Measurements from ENCODE around the gene OR51M1. TPM values are rescaled to one million over a fixed set of nuclear protein-coding genes. Genes with fewer than 3 reads are reported as not detected.

Gene OR51M1
- total and polyA plus RNA-seq, 2 donors (not counting 3 experiments of a cell fraction or from before 2014, with no cell fraction given) = not detected

- no peaks in the 10 kb centered on the region for H3K4me1 ChIP-seq (ENCODE audit: control insufficient read depth, extremely low read depth, insufficient read depth, low read length)
- TF ChIP-seq FOS (IDR thresholded peaks at IDR 0.05; ENCODE audit: borderline replicate concordance, insufficient read depth, low read length) (no peak), POLR2AphosphoS5 (IDR thresholded peaks at IDR 0.05; ENCODE audit: insufficient read depth, low read depth, low read length) (no peak), EZH2 (IDR thresholded peaks at IDR 0.05; ENCODE audit: borderline replicate concordance, low read depth, low read length, severe bottlenecking) (no peak), GATA2 (IDR thresholded peaks at IDR 0.05; ENCODE audit: insufficient read depth, insufficient read length, low read depth, low read length) (no peak), CTCF (IDR thresholded peaks at IDR 0.05; ENCODE audit: extremely low read depth in 1 of 2, insufficient read depth in 1 of 2, low read depth in 1 of 2, low read length in 2 of 2) (peak; percentile 67 to 84), JUN (IDR thresholded peaks at IDR 0.05; ENCODE audit: borderline replicate concordance, insufficient read depth, insufficient read length, low read depth) (no peak), MYC (IDR thresholded peaks at IDR 0.05; ENCODE audit: low read depth, low read length) (no peak)
- TF ChIP-seq, protein P1, sequence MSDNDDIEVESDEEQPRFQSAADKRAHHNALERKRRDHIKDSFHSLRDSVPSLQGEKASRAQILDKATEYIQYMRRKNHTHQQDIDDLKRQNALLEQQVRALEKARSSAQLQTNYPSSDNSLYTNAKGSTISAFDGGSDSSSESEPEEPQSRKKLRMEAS (IDR thresholded peaks at IDR 0.05; ENCODE audit: insufficient read depth, insufficient read length) = no peak
- dilution Hi-C loops (cut with MboI; ENCODE audit: extremely low pct_ligation_motif_present, low sequenced_read_pairs) (no loop called here), intact Hi-C loops (cut with micrococcal nuclease) (loop anchor here (1.0 to 5.0 kb wide), 7 partner anchors 89 to 1194 kb away; partner anchors contain the start of genes OR51D1 and OR52N2)
- POLR2A ChIA-PET = no interaction called here
- no peak overlapping the region for H3K4me2 ChIP-seq (ENCODE audit: insufficient read depth, low read length)
- FAIRE-seq = peak; percentile 88
- H3K9me3 ChIP-seq (replicated peaks; ENCODE audit: control insufficient read depth, insufficient read depth, low read length) = no peaks in the 10 kb centered on the region
- H3K9ac ChIP-seq (replicated peaks; ENCODE audit: extremely low read depth, insufficient read depth, low read length) = no peak overlapping the region
- CTCF ChIA-PET = interaction anchor here (0.6 to 3.7 kb wide), 10 partner anchors 17 to 1198 kb away, joined by 3 to 58 read pairs (median 6); partner anchors contain the start of gene OR51D1
- no peaks in the 10 kb centered on the region for H3K9me1 ChIP-seq (replicated peaks; ENCODE audit: control insufficient read depth, extremely low read depth, insufficient read depth, low read length)
- H3K4me3 ChIP-seq (replicated peaks in 1 of 3; ENCODE audit: insufficient read depth in 1 of 3, low read depth in 1 of 3, low read length in 3 of 3) = no peak overlapping the region
- DNase-seq (ENCODE audit: low read depth, low spot score) = peak; percentile 69
- no peak overlapping the region for H3K27ac ChIP-seq (ENCODE audit: insufficient read depth, low read depth, low read length)
- H4K20me1 ChIP-seq (replicated peaks; ENCODE audit: control insufficient read depth, extremely low read depth, insufficient read depth, low read length) = no peaks in the 10 kb centered on the region
- H2AFZ ChIP-seq (ENCODE audit: low read depth, low read length) = no peak overlapping the region
- H3K27me3 ChIP-seq (ENCODE audit: control insufficient read depth in 2 of 2, insufficient read depth in 2 of 2, low read length in 2 of 2) = peaks cover 0 to 2% of the 10 kb centered on the region in 2 experiments
- H3K36me3 ChIP-seq (ENCODE audit: control insufficient read depth in 2 of 2, extremely low read depth in 1 of 2, insufficient read depth in 2 of 2, low read length in 2 of 2) = no peaks in the 10 kb centered on the region
- no TSS peak for BruUV-seq (replicated peaks)
- no peaks in the 10 kb centered on the region for H3K79me2 ChIP-seq (ENCODE audit: control insufficient read depth, insufficient read depth, low read length)
These were observed 2.8 kb upstream of the OR51M1 start for GRCh38 chr11:5380740-5381342.

Data from endothelial cell of umbilical vein (primary cell).